Activated naive CD4-positive, alpha-beta T cell (primary cell): ENCODE results near the gene BPIFA1.

Source experiments
- DNase-seq, 4 experiments: peaks; one replicate each; lab custom pipeline; 2025; lab: John Stamatoyannopoulos, UW

The BPIFA1 gene

DNA sequence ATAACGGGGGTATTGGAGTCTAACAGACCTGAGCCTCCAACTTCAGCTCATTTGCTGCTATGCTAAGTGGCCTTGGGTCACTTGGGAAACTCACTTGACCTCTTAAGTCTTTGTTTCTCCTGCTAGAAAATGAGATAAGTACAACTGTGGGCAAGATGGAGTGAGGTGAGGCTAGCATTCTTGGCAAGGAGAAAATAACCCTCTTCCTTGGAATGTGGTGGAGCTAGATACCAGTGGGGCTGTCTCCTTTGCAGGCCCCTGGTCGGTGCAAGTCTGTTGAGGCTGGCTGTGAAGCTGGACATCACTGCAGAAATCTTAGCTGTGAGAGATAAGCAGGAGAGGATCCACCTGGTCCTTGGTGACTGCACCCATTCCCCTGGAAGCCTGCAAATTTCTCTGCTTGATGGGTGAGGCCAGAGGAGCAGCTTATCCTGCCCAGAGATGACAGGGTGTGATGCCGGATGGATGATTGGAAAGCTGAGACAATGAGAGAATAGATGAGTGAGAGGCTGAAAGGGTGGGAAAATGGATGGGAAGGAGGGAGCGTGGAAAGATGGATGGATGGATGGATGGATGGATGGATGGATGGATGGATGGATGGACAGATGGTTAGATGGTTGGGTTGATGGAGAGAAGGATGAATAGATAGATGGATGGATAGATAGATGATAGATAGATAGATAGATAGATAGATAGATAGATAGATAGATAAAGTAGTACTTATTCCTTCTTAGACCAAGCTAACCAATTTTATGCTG, 4.4 kb downstream of the BPIFA1 start:
- DNase-seq: no peak

DNA sequence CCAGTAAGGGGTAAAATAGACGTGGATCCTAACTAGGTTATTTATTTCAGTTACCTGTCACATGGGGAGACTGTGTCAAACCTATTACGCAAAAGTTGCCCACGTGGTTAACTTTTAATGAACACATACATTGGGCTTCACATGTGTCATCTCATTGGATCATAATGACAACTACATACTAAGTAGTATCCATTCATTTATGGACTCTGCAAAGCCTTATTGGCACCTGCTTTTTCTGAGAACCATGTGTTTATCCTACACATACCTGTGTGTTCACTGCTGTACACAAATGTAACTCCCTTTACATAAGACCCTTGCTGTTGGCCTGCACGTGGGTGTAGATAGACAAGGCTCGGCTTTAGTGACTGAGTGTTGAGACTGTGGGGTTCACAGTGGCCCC, 5.1 kb downstream of the BPIFA1 start:
- DNase-seq: no peak

DNA sequence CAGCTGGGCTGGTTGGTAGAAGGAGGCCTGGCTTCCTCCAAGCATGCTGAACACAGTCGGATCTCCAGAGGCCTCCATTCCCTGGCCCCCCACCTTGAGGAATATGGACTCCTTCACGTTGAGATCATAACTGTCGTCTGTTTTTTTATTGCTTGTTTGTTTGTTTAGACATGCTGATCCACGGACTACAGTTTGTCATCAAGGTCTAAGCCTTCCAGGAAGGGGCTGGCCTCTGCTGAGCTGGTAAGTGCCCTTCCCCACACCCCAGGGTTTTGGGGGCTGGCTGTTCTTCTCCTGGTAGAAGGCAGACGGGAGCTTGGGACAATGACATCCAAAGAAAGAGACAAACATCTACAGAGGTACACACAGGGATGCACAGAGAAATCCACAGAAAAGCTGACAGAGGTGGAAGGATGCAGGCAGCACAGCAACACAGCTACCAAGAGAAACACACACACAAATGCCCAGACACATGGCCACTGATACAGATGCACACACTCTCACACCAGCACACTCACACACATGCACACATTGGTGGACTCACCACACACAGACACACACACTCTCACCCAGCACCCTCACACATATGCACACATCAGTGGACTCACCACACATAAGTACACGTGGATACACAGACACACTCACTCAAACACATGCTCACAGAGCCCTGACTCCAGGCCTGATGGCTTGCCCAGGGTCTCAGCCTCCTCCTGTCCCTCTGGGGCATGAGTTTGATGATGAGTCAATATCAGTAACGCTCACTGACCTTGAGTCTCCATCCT, 6.7 kb downstream of the BPIFA1 start:
- no peak for DNase-seq

DNA sequence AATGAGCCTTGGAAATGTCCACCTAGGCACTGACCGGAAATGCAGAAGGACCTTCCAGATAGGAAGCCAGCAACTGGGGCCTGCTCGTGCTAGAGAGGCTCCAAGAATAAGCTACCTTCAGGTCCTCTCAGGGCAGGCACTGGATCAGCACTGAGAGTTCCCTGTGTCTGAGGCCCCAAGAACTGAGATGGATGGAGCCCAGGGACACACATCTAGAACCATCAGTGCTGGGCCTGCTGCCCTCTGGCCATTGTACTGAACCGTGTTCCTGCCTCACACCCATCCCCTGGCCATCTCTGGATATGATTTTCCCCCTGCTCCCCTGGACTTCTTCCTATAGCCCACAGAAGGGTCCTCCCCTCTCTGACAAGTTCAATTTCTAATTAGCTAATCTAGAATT, 10.3 kb downstream of the BPIFA1 start:
- no peak for DNase-seq

DNA sequence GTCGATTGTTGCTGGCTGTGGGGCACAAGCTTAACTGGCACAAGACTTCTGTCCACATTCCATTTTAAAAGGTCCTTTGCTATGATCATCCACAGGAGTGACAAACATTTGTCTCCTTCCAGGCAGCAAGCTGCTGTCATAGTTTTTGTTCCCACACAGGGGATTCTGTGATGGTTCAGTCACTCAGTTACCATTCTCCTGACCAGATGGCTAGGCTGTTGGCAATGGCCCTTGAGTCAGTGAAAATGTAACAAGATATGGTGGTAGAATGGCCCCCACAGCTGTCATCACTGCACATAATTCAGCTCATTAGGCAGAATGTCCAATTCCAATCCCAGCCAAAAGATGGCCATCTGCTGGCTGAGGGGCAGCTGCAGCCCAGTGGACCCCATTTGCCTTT, 13.7 kb downstream of the BPIFA1 start:
- DNase-seq: no peak

DNA sequence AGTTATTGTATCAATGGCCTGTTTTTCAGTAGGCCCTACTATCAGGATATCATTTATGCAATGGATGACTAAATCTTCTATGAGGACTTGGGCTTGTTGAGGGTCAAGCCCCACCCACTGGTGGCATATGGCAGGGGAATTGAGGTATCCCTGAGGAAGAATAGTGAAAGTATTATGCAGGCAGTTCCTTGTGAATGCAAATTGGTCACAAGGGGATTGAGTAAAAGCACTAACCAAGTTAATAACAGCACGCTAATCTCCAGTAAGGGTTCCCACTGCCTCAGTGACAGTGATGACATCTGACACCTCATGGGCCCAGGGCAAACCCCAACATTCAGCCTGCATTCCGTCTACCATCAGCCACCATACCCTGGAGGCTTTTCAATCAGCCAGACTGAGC, 14.9 kb downstream of the BPIFA1 start:
- no peak for DNase-seq

DNA sequence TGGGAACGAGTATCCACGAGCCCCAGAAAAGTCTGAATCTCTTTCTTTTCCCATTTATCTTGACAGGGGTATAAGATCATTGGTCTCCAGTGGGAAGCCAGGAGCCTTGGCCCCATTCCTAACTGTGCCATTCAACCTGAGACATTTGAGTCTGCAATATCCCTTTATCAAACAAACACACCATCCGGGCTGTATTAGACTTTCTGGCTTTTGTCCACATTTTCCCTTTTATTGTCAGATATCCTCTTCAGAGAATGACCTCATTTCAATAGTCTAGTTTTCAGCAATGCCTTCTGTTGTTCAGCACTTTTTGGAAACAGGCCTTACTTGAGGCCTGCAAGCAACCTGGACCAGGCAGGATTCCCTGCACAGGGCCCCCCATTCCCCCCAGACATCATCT, 15.7 kb downstream of the BPIFA1 start:
- no peak for DNase-seq

DNA sequence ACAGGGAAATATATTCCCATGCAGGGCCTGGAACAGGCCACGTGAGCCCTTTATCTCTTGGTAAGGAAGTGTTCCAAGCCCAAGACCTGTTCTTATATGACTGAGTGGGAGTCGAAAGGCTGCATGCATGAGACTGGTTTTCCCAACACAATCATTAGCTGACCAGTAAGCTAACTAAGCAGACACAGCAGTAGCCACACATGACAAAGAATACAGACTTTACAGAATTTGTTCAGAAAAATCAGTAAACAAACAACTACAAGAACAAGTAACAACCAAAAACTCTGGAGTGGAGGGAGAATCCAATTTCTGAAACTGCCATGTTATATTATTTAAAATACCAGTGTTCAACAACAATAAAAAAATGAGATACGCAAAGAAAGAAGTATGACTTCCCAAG, 16.7 kb downstream of the BPIFA1 start:
- DNase-seq: no peak

DNA sequence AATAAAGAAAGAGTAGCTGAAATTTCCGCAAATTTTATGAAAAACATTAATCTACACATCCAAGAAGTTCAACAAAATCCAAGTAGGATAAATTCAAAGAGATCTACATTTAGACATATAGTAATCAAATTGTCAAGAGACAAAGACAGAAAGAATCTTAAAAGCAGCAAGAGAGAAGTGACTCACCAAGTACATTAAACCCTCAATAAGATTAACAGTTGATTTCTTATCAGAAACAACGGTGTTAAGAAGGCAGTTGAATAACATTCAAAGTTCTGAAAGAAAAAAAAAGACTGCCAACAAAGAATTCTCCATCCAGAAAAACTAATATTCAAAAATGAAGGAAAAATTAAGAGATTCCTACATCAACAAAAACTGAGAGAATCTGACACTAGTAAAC, 19.2 kb downstream of the BPIFA1 start:
- no peak for DNase-seq

DNA sequence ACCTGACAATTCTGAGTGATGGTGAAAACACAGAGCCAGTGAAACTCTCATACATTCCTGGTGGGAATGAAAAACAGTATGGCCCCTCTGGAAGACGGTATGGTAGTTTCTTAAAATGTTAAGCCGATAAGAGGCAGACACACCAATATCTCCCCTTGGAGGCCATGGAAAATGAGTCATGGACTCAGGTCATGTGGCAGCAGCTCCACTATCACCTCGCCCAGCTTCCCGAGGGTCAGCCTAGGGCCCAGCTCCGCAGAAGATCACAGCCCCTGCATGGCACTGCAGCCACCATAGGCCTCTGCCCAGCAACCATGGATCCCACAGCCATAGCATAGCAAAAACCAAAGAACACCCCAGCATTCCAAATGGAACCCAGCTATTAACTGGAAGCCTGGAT, 21.4 kb downstream of the BPIFA1 start:
- no peak for DNase-seq

DNA sequence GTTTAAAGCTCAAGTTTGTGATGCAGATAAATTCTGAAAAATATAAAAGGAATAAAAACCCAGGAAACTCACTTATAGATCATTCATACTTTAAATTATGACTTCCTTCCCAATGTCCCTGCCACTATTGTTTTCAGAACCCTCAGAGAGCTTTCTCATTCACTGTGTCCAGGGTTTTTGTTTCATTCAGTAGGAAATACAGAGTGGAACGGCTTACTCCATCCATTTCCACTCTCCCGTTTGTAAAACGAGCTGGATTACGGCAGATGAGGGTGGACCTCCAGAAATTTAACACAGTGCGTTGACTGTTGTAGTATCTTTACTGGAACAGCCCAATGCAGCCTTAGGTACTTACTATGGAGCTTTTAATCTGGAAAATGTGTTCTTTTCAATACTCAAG, 23.6 kb downstream of the BPIFA1 start:
- DNase-seq: no peak

DNA sequence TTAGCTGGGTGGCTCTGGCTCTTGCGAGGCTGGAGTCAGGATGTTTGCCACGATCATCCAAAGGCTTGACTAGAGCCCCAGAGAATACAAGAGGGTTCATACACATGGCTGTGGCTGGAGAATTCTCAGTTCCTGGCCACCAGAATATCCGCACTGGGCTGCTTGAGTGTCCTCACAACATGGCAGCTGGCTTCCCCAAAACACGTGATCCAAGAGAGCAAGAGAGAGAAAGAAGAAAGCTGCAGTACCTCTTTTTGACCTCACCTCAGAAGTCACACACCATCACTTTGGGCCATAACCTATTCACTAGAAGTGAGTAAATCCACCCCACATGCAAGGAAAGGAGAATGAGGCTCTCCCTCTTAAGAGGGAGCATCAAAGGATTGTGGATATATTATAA, 25.7 kb downstream of the BPIFA1 start:
- DNase-seq: no peak

DNA sequence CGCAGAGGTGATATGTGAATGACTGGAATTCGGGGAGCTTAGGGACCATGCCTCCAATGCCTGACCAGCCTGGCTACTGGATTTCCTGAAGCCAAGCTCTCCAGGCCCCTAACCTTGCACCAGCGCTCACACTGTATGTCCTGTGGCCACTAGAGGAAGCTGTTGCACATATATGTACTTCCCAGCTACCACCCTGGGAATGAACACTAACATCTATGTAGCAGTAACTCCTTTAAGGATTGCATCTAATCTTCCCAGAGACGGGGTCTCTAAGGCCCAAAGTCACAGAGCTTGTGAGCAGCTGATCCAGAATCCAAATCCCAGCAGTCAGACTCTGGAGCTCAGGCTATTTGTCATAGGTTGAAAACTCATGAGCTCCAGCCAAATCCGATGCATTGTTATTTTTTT, 26.9 kb downstream of the BPIFA1 start:
- DNase-seq: no peak

DNA sequence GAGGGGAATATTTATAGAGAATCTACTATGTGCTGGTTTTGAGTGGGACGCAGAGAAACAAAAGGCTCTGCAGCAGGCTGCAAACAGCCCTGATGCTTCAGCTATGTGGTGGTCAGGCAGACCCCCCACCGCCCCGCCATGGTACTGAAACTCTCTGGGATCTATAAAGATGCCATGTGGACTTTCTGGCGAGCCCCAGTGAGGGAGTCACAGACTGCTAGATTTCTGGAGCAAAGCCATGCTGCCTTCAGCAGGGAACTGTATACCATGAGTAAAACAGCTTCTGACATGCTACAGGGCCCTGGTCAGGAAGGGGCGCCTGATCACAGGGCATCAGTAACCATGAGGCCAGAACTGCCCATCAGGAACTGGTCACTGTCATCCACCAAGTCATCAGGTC, 28.0 kb downstream of the BPIFA1 start:
- DNase-seq: no peak

DNA sequence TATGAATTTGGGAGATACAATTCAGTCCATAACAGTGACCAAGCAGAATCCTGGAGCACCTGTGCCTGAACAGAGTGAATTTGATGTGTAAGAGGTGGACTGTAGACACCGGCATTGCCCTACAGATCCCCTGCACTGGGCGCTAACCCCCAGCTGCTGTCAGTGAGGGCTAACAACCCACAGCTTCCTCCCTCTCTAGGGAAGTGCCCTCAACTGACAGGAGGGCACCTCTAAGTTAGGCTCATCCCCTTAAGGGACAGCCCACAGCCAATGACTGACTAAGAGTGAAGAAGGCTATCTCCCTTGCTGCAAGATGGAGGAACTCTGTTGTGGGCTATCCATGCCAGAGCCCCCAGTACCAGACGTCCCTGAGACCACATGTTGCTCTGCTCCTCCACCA, 31.9 kb downstream of the BPIFA1 start:
- DNase-seq: no peak

DNA sequence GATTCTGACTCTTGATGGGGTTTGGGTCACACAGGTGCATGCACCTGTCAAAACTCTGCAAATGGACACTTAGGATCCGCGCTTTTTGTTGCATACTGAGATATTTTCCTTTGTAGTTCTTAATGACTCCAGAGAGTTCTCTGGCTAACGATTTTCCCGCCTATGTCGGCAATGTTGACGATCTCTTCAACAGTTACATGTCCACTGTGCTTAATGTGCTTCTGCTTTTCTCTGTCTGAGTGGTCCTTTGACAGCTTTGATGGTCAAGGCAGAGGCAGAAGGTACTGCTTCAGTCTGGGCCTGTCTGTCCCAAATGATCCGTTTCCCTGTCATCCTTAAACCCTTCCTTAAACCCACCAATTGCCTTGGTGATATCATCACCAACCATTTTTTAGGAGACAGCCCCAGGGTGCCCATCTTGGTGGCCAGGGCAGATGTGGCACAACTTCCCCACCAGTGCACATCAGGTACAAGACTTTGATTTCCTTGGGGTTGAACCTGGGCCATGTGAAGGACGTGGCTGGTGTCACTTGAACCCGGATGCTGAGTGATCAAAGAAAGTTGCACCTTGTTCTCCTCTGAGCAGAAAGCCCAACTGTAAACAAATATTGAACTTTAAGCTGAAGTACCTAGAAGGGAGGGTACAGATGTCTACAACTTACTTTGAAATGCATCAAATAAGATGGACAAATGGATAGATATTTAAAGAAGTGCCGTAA, 36.5 kb downstream of the BPIFA1 start:
- no peak for DNase-seq

DNA sequence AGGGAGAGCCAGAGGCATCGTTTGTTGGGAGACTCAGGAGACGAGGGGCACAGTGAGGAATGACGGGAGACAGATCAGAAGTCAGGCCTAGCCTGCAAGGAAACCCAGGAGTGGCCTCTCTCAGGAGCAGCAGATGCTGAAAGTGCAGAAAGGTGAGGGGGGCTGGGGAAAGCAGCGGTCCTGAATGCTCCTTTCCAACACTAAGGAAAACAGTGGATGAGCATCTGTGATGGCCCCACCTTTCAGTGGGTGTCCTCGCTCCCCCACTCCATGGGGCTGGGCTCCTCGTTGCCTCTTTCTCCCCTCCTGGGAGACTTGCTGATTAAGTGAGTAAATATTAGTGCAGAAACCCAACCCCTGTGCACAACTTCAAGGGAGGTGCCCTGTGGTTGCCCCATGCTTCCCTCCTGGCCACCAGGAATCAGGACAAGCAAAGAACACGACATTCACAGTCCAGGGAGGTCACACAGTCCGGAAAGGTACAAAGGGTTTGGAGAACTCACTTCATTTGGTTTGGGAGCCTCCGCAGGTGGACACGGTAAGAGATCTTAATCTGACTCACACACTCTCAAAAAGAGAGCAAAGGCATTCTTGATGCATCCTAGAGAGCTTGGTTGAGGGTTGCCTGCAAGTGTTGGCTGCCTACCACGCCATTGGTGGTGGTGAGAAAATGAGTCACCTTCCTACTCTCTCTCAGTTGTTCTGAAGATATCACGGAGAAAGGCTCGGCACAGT, 37.5 kb downstream of the BPIFA1 start:
- DNase-seq: no peak

DNA sequence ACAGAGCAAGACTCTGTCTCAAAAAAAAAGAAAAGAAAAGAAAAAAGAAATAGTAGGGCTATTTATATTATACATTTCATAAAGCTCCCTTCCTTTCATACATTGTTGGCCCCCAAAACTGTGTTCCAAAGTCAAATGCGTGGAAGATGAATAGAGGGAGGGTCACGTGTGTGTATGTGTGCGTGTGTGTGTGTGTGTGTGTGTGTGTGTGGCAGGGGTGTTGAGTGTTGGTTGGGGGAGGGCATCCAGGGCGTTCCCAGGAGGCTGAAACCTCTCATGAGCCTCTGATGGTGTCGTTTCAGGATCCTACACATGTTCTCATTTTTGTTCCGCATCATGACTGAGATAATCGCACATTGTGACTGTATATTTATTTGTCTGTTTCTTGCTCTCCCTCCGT, 39.4 kb downstream of the BPIFA1 start:
- no peak for DNase-seq

DNA sequence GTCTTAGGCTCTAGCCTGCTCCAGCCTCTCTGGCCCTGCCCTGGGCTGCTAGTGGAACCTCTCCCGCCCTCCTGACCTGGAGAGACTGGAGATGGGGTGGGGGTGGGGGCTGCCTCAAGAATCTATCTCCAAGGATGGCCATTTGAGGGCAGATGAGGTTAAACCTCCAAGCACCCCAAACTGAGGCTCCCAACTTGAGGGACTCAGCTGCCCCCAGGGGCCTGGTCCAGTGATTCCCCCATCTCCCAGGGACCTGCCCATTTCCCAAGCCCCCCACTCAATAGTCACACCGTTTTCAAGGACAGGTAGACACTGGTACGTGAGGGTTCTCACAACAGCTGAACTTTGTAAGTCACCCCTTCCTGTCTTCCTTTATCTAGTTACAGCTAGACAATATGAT, 40.1 kb downstream of the BPIFA1 start:
- no peak for DNase-seq

DNA sequence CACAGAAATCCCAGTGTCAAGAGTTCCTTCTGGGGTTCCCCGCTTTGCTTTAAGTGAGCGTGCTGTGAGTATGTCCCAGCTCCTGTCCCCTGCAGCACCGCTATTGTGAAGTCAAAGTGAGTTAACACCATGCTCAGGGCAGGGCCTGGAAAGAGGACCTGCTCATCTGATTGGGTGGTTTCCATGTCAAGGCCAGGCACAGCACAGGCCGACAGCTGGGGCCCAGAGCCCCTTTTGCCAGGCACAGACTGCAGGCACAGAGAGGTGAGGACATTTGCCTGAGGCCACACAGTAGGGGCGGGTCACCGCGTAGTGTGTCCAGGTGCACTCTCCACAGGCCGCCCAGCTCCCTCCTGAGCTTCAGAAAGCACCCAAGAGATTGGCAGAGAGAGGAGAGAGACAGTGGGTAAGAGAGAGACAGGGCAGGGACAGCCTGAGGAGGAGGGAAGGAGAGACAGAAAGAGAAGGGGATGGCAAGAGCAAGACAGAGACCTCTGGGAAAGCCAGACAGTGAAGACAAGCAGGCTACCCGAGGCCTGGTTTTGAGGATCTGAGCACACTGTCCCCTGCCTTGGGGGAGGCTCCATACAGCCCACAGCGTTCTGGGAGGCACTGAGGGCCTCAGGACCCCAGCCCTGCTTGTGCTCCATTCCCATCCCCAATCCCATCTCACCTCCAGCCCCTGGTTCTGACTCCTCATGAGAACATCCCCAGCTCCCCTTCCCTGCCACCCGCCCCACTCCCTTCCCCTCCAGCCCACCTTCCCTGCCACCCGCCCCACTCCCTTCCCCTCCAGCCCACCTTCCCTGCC, 40.7 kb downstream of the BPIFA1 start:
- DNase-seq: no peak
